Measurements from ENCODE around the gene ELL3.
A peak's percentile ranks its signal among the peaks of the same experiment; 100 is the strongest.
"Not testable (repeated sequence)": the region's sequence is repeated elsewhere in the genome, so short reads cannot be mapped to it uniquely, and the experiment has no call there.

ELL3 gene

GRCh38 chr15:43763819-43764446 is 12.8 kb downstream of the ELL3 start:
- H3K9ac ChIP-seq (ENCODE audit: low read length): no peak overlapping the region
- H3K9me3 ChIP-seq (ENCODE audit: control insufficient read depth, insufficient read depth, low read depth, low read length): no peaks in the 10 kb centered on the region
- H3K27ac ChIP-seq (ENCODE audit: low read depth, low read length): no peak overlapping the region
- H3K4me1 ChIP-seq (ENCODE audit: control insufficient read depth, insufficient read depth, low read length): no peaks in the 10 kb centered on the region
- no peak overlapping the region for H3K4me3 ChIP-seq (ENCODE audit: low read depth, low read length)
- no peaks in the 10 kb centered on the region for H3K27me3 ChIP-seq (ENCODE audit: control insufficient read depth, insufficient read depth, low read length)
- peaks cover 94% of the 10 kb centered on the region for H3K36me3 ChIP-seq (ENCODE audit: control insufficient read depth, insufficient read depth, low read length)

- H3K27ac ChIP-seq (ENCODE audit: low read depth, low read length): no peak overlapping the region
- H3K36me3 ChIP-seq (ENCODE audit: control insufficient read depth, insufficient read depth, low read length): peaks cover 94% of the 10 kb centered on the region
- H3K4me3 ChIP-seq (ENCODE audit: low read depth, low read length): no peak overlapping the region
- no peaks in the 10 kb centered on the region for H3K27me3 ChIP-seq (ENCODE audit: control insufficient read depth, insufficient read depth, low read length)
- no peak overlapping the region for H3K9ac ChIP-seq (ENCODE audit: low read length)
- H3K9me3 ChIP-seq (ENCODE audit: control insufficient read depth, insufficient read depth, low read depth, low read length): no peaks in the 10 kb centered on the region
- H3K4me1 ChIP-seq (ENCODE audit: control insufficient read depth, insufficient read depth, low read length): no peaks in the 10 kb centered on the region
These were observed 13.9 kb downstream of the ELL3 start for GRCh38 chr15:43762824-43763223.

- Histone ChIP-seq H3K4me1 (ENCODE audit: control insufficient read depth, insufficient read depth, low read length) (no peaks in the 10 kb centered on the region), H3K27ac (ENCODE audit: low read depth, low read length) (no peak overlapping the region), H3K27me3 (ENCODE audit: control insufficient read depth, insufficient read depth, low read length) (no peaks in the 10 kb centered on the region), H3K9ac (ENCODE audit: low read length) (no peak overlapping the region), H3K9me3 (ENCODE audit: control insufficient read depth, insufficient read depth, low read depth, low read length) (no peaks in the 10 kb centered on the region), H3K4me3 (ENCODE audit: low read depth, low read length) (no peak overlapping the region), H3K36me3 (ENCODE audit: control insufficient read depth, insufficient read depth, low read length) (peaks cover 64% of the 10 kb centered on the region)
These were observed 24.9 kb downstream of the ELL3 start for GRCh38 chr15:43751885-43752284.

GRCh38 chr15:43749690-43750345 is 26.9 kb downstream of the ELL3 start:
- Histone ChIP-seq H3K27ac (ENCODE audit: low read depth, low read length) (no peak overlapping the region), H3K4me1 (ENCODE audit: control insufficient read depth, insufficient read depth, low read length) (no peaks in the 10 kb centered on the region), H3K4me3 (ENCODE audit: low read depth, low read length) (no peak overlapping the region), H3K27me3 (ENCODE audit: control insufficient read depth, insufficient read depth, low read length) (no peaks in the 10 kb centered on the region), H3K9ac (ENCODE audit: low read length) (no peak overlapping the region), H3K9me3 (ENCODE audit: control insufficient read depth, insufficient read depth, low read depth, low read length) (no peaks in the 10 kb centered on the region), H3K36me3 (ENCODE audit: control insufficient read depth, insufficient read depth, low read length) (peaks cover 44% of the 10 kb centered on the region)

- Histone ChIP-seq H3K9ac (ENCODE audit: low read length) (no peak overlapping the region), H3K9me3 (ENCODE audit: control insufficient read depth, insufficient read depth, low read depth, low read length) (no peaks in the 10 kb centered on the region), H3K36me3 (ENCODE audit: control insufficient read depth, insufficient read depth, low read length) (peaks cover 29% of the 10 kb centered on the region), H3K27ac (ENCODE audit: low read depth, low read length) (no peak overlapping the region), H3K4me1 (ENCODE audit: control insufficient read depth, insufficient read depth, low read length) (no peaks in the 10 kb centered on the region), H3K27me3 (ENCODE audit: control insufficient read depth, insufficient read depth, low read length) (no peaks in the 10 kb centered on the region), H3K4me3 (ENCODE audit: low read depth, low read length) (peak overlapping the region; percentile 97; the same call in 1 of the 2 replicates)
These were observed 28.4 kb downstream of the ELL3 start for GRCh38 chr15:43748376-43748775.

- peak overlapping the region; percentile 92 for H3K9ac ChIP-seq (ENCODE audit: low read length)
- H3K27ac ChIP-seq (ENCODE audit: low read depth, low read length): peak overlapping the region; percentile 94
- H3K4me1 ChIP-seq (ENCODE audit: control insufficient read depth, insufficient read depth, low read length); H3K27me3 ChIP-seq (ENCODE audit: control insufficient read depth, insufficient read depth, low read length); H3K9me3 ChIP-seq (ENCODE audit: control insufficient read depth, insufficient read depth, low read depth, low read length): not testable (repeated sequence)
- H3K36me3 ChIP-seq (ENCODE audit: control insufficient read depth, insufficient read depth, low read length): peaks cover 15% of the 10 kb centered on the region
- H3K4me3 ChIP-seq (ENCODE audit: low read depth, low read length): peak overlapping the region; percentile 97
These were observed 29.9 kb downstream of the ELL3 start for GRCh38 chr15:43746903-43747309.

- not testable (repeated sequence) for H3K9me3 ChIP-seq (ENCODE audit: control insufficient read depth, insufficient read depth, low read depth, low read length); H3K4me1 ChIP-seq (ENCODE audit: control insufficient read depth, insufficient read depth, low read length); H3K27me3 ChIP-seq (ENCODE audit: control insufficient read depth, insufficient read depth, low read length); H3K36me3 ChIP-seq (ENCODE audit: control insufficient read depth, insufficient read depth, low read length)
- peak within 1 kb of the TSS; percentile 94 for H3K27ac ChIP-seq (ENCODE audit: low read depth, low read length)
- peak within 1 kb of the TSS; percentile 92 for H3K9ac ChIP-seq (ENCODE audit: low read length)
- peak within 1 kb of the TSS; percentile 97 for H3K4me3 ChIP-seq (ENCODE audit: low read depth, low read length)
These were observed 30.4 kb downstream of the ELL3 start, which contains the start of gene PDIA3 for GRCh38 chr15:43746245-43746902. Gene PDIA3 (plus strand): TSS chr15:43746438. CDS start chr15:43746540, 102 bp downstream.

GRCh38 chr15:43735416-43735815 is 41.4 kb downstream of the ELL3 start:
- Histone ChIP-seq H3K9me3 (ENCODE audit: control insufficient read depth, insufficient read depth, low read depth, low read length) (no peaks in the 10 kb centered on the region), H3K4me3 (ENCODE audit: low read depth, low read length) (no peak overlapping the region), H3K36me3 (ENCODE audit: control insufficient read depth, insufficient read depth, low read length) (no peaks in the 10 kb centered on the region), H3K27ac (ENCODE audit: low read depth, low read length) (no peak overlapping the region), H3K9ac (ENCODE audit: low read length) (no peak overlapping the region), H3K4me1 (ENCODE audit: control insufficient read depth, insufficient read depth, low read length) (no peaks in the 10 kb centered on the region), H3K27me3 (ENCODE audit: control insufficient read depth, insufficient read depth, low read length) (no peaks in the 10 kb centered on the region)

- H3K27me3 ChIP-seq (ENCODE audit: control insufficient read depth, insufficient read depth, low read length); H3K36me3 ChIP-seq (ENCODE audit: control insufficient read depth, insufficient read depth, low read length); H3K4me1 ChIP-seq (ENCODE audit: control insufficient read depth, insufficient read depth, low read length); H3K27ac ChIP-seq (ENCODE audit: low read depth, low read length); H3K4me3 ChIP-seq (ENCODE audit: low read depth, low read length); H3K9ac ChIP-seq (ENCODE audit: low read length); H3K9me3 ChIP-seq (ENCODE audit: control insufficient read depth, insufficient read depth, low read depth, low read length): not testable (repeated sequence)
These were observed 48.6 kb downstream of the ELL3 start for GRCh38 chr15:43728053-43728725.

- H3K9me3 ChIP-seq (ENCODE audit: control insufficient read depth, insufficient read depth, low read depth, low read length); H3K4me1 ChIP-seq (ENCODE audit: control insufficient read depth, insufficient read depth, low read length); H3K27me3 ChIP-seq (ENCODE audit: control insufficient read depth, insufficient read depth, low read length); H3K4me3 ChIP-seq (ENCODE audit: low read depth, low read length); H3K9ac ChIP-seq (ENCODE audit: low read length); H3K27ac ChIP-seq (ENCODE audit: low read depth, low read length); H3K36me3 ChIP-seq (ENCODE audit: control insufficient read depth, insufficient read depth, low read length): not testable (repeated sequence)
These were observed 50.5 kb downstream of the ELL3 start for GRCh38 chr15:43726306-43726705.

- Histone ChIP-seq H3K9me3 (ENCODE audit: control insufficient read depth, insufficient read depth, low read depth, low read length) (no peaks in the 10 kb centered on the region), H3K4me1 (ENCODE audit: control insufficient read depth, insufficient read depth, low read length) (no peaks in the 10 kb centered on the region), H3K27ac (ENCODE audit: low read depth, low read length) (no peak overlapping the region), H3K27me3 (ENCODE audit: control insufficient read depth, insufficient read depth, low read length) (no peaks in the 10 kb centered on the region), H3K36me3 (ENCODE audit: control insufficient read depth, insufficient read depth, low read length) (no peaks in the 10 kb centered on the region), H3K4me3 (ENCODE audit: low read depth, low read length) (no peak overlapping the region), H3K9ac (ENCODE audit: low read length) (no peak overlapping the region)
These were observed 53.6 kb downstream of the ELL3 start for GRCh38 chr15:43723151-43723550.

All from HUES6 (cell line).